Upper lobe of left lung (tissue), 6 donors: Measurements from ENCODE around the gene DDHD1. TPM values are rescaled to one million over a fixed set of nuclear protein-coding genes. Genes with fewer than 3 reads are reported as not detected.

Source experiments
- ATAC-seq, 2 donors: fragments of 200-7000 bp; cut with Tn5 transposase; one replicate each; pipeline ENCODE4 v1.9.1; 2022; ENCODE audit warnings: mild to moderate bottlenecking in 2 of 2, moderate library complexity in 2 of 2; ENCODE audit not compliant: low FRiP score in 2 of 2
- DNase-seq, 2 donors: peaks; one replicate each; pipeline ENCODE4 v3.0.0-alpha.2; 2019 to 2020
- H3K27ac ChIP-seq, 4 donors: fragments of 200-600 bp; sonication (generic); one replicate each; pipeline ENCODE4 v1.5.1; 2016 to 2019
- H3K27me3 ChIP-seq, 4 donors: fragments of 200-600 bp; sonication (generic); one replicate each; pipeline ENCODE4 v1.5.1; 2017 to 2019
- H3K36me3 ChIP-seq, 4 donors: fragments of 200-600 bp; sonication (generic); one replicate each; pipeline ENCODE4 v1.5.1; 2016 to 2019
- H3K4me1 ChIP-seq, 4 donors: fragments of 200-600 bp; sonication (generic); one replicate each; pipeline ENCODE4 v1.5.1; 2018 to 2019
- H3K4me3 ChIP-seq, 4 donors: fragments of 200-600 bp; sonication (generic); one replicate each; pipeline ENCODE4 v1.5.1; 2017 to 2019; ENCODE audit warnings: mild to moderate bottlenecking in 2 of 4, moderate library complexity in 1 of 4
- H3K9me3 ChIP-seq, 4 donors: fragments of 200-600 bp; sonication (generic); one replicate each; pipeline ENCODE4 v1.5.1; 2018 to 2019
- CTCF ChIP-seq, 6 experiments: fragments of 450-650 bp in 4 of 6; fragments of 200-600 bp in 2 of 6; sonication (generic) in 2 of 6; IDR thresholded peaks; one replicate each; pipeline ENCODE4 v1.5.1; 2016 to 2019; ENCODE audit warnings: antibody characterized with exemption in 6 of 6
- EP300 ChIP-seq, 4 donors: sonication (generic); formaldehyde crosslinking; IDR thresholded peaks; one replicate each; pipeline ENCODE4 v1.5.1; 2017; ENCODE audit warnings: antibody characterized with exemption in 4 of 4, control low read depth in 2 of 4
- POLR2A ChIP-seq, 4 donors: fragments of 450-650 bp; IDR thresholded peaks; one replicate each; pipeline ENCODE4 v1.5.1; 2016 to 2017; ENCODE audit warnings: antibody characterized with exemption in 4 of 4, mild to moderate bottlenecking in 2 of 4
- POLR2AphosphoS5 ChIP-seq, 2 donors: sonication (generic); formaldehyde crosslinking; IDR thresholded peaks; one replicate each; pipeline ENCODE4 v1.5.1; 2017; ENCODE audit warnings: antibody characterized with exemption in 2 of 2
- WGBS, 2 donors: methylation state at CpG; one replicate each; pipeline ENCODE4 v1.1.5; 2017 to 2018; 5-methylcytosine and 5-hydroxymethylcytosine counted together
- total RNA-seq, 6 donors: library from RNA; depleted of rRNA in 4 of 6; stranded (reverse); fragments of >200 nt in 4 of 6; gene quantifications; one replicate each; pipeline versions ENCODE4 v1.1.0 to v1.2.1, GENCODE V29; 2016 to 2021
- donor health status: DM: no; HTN: no; CAD: no; lungs with moderate emphysema.
- donor health status: DM: no; HTN: yes; CAD: no; lungs with severe emphysema.

The DDHD1 gene
- total RNA-seq, 6 donors from 2014 or later = 18.4 to 30.8 (median 25.8) TPM

DNA sequence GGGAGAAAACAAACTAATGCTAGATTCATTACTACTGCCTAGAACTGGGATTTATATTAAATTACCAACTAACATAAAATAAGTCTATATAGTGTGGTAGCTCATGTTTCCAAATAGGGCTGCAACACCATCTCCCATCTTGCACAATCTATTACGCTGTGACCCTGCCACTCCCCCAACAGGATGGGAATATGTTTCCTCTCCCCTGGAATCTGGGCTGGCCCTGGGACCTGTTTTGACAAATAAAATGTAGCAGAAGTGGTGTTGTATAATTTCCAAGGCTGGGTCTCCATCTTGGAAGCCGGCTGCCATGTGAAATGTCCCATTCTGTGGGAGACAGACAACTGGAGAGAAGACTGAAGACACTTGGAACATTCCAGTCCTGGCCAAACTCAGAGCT lies 156.6 kb downstream of the DDHD1 start:
- H3K4me1 ChIP-seq = no peaks in the 10 kb centered on the region
- no peak overlapping the region for H3K27ac ChIP-seq
- no peaks in the 10 kb centered on the region for H3K36me3 ChIP-seq
- H3K9me3 ChIP-seq = no peaks in the 10 kb centered on the region
- no peak overlapping the region for H3K4me3 ChIP-seq
- no peaks in the 10 kb centered on the region for H3K27me3 ChIP-seq
- TF ChIP-seq CTCF (IDR thresholded peaks at IDR 0.05) (no peak), POLR2AphosphoS5 (IDR thresholded peaks at IDR 0.05) (no peak), POLR2A (IDR thresholded peaks at IDR 0.05) (no peak), EP300 (IDR thresholded peaks at IDR 0.05) (no peak)
- no peak for DNase-seq
- ATAC-seq = no peak
- WGBS, 2 donors = 68 to 80% methylated on average over 2 of the region's 2 CpGs

DNA sequence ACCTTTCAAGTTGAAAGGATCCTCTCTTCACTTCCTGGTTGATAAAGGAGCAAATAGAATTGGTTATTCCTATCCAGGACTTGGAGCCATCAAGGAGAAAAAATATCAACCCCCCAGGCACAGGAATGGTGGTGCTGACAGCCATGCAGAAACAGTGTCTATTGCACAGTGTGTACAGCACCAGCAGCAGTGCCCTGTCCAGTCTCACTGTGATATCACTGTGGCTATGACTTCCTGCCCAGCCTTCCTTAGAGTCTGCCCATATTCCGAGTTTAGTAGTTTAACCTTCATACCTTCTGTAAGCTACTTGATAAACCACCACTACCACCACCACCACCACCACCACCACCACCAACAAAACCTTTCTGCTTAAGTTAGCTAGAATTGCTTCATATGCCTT lies 157.1 kb downstream of the DDHD1 start:
- Histone ChIP-seq H3K36me3 (no peaks in the 10 kb centered on the region), H3K9me3 (no peaks in the 10 kb centered on the region), H3K27ac (no peak overlapping the region), H3K27me3 (no peaks in the 10 kb centered on the region), H3K4me3 (no peak overlapping the region), H3K4me1 (no peaks in the 10 kb centered on the region)
- ATAC-seq (no peak), DNase-seq (no peak)
- 53 to 85% methylated on average over 1 of the region's 1 CpG for whole genome bisulfite sequencing, 2 donors
- TF ChIP-seq POLR2AphosphoS5 (IDR thresholded peaks at IDR 0.05) (no peak), EP300 (IDR thresholded peaks at IDR 0.05) (no peak), CTCF (IDR thresholded peaks at IDR 0.05) (no peak), POLR2A (IDR thresholded peaks at IDR 0.05) (no peak)

GRCh38 chr14:52992236-52992870 lies 160.8 kb downstream of the DDHD1 start:
- ATAC-seq (no peak), DNase-seq (no peak)
- Histone ChIP-seq H3K27me3 (no peaks in the 10 kb centered on the region), H3K4me3 (no peak overlapping the region), H3K27ac (no peak overlapping the region), H3K9me3 (no peaks in the 10 kb centered on the region), H3K4me1 (no peaks in the 10 kb centered on the region), H3K36me3 (no peaks in the 10 kb centered on the region)
- WGBS, 2 donors = 63 to 86% methylated on average over 1 of the region's 1 CpG
- TF ChIP-seq CTCF (IDR thresholded peaks at IDR 0.05) (no peak), EP300 (IDR thresholded peaks at IDR 0.05) (no peak), POLR2AphosphoS5 (IDR thresholded peaks at IDR 0.05) (no peak), POLR2A (IDR thresholded peaks at IDR 0.05) (no peak)

- Histone ChIP-seq H3K9me3 (no peaks in the 10 kb centered on the region), H3K4me3 (no peak overlapping the region), H3K4me1 (no peaks in the 10 kb centered on the region), H3K27ac (no peak overlapping the region), H3K27me3 (no peaks in the 10 kb centered on the region), H3K36me3 (no peaks in the 10 kb centered on the region)
- no peak for ATAC-seq
- no peak for DNase-seq
- no peak for TF ChIP-seq POLR2A (IDR thresholded peaks at IDR 0.05)
Observed at GRCh38 chr14:52988139-52988538, 165.0 kb downstream of the DDHD1 start.

DNA sequence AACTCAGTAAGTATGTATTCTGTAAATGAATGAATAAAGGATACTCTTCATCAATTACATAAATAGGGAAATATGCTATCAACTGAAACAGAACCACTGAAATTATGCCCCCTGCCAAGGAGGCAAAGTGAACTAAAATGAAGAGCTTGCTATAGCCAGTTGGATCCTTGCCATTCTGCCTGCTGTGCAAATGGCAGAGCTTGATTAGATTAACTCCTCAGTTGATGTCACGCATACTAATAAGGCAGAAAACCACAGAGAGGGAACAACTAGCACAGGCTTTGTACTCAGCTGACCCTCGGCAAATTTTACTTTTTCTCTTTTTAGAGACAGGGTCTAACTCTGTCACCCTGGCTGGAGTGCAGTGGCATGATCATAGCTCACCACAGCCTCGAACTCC lies 165.6 kb downstream of the DDHD1 start:
- TF ChIP-seq EP300 (IDR thresholded peaks at IDR 0.05) (no peak), POLR2AphosphoS5 (IDR thresholded peaks at IDR 0.05) (no peak), POLR2A (IDR thresholded peaks at IDR 0.05) (no peak), CTCF (IDR thresholded peaks at IDR 0.05) (no peak)
- no peak for ATAC-seq
- no peaks in the 10 kb centered on the region for H3K36me3 ChIP-seq
- WGBS, 2 donors = 58 to 69% methylated on average over 3 of the region's 3 CpGs
- no peak for DNase-seq
- H3K27me3 ChIP-seq = no peaks in the 10 kb centered on the region
- H3K27ac ChIP-seq = no peak overlapping the region
- H3K4me1 ChIP-seq = no peaks in the 10 kb centered on the region
- no peaks in the 10 kb centered on the region for H3K9me3 ChIP-seq
- no peak overlapping the region for H3K4me3 ChIP-seq
